ENCODE data around the gene CHRDL2.

GRCh38 chr11:74696500-74696899, 34.7 kb downstream of the CHRDL2 start:
- TF ChIP-seq CEBPB (IDR thresholded peaks at IDR 0.05; ENCODE audit: low read depth, low read length), result no peak
- TF ChIP-seq, protein P1, sequence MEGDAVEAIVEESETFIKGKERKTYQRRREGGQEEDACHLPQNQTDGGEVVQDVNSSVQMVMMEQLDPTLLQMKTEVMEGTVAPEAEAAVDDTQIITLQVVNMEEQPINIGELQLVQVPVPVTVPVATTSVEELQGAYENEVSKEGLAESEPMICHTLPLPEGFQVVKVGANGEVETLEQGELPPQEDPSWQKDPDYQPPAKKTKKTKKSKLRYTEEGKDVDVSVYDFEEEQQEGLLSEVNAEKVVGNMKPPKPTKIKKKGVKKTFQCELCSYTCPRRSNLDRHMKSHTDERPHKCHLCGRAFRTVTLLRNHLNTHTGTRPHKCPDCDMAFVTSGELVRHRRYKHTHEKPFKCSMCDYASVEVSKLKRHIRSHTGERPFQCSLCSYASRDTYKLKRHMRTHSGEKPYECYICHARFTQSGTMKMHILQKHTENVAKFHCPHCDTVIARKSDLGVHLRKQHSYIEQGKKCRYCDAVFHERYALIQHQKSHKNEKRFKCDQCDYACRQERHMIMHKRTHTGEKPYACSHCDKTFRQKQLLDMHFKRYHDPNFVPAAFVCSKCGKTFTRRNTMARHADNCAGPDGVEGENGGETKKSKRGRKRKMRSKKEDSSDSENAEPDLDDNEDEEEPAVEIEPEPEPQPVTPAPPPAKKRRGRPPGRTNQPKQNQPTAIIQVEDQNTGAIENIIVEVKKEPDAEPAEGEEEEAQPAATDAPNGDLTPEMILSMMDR (conservative IDR thresholded peaks at IDR 0.05; ENCODE audit: low read depth, low read length), result no peak
- TF ChIP-seq USF2 (IDR thresholded peaks at IDR 0.05; ENCODE audit: low read depth, low read length), result peak; percentile 34
